Stimulated activated CD4-positive, alpha-beta T cell treated with anti-CD3 and anti-CD28 coated beads, Interleukin-12 subunit alpha, Interleukin-12 subunit beta, amount 100 ng/mL, for 24 hours (primary cell): ENCODE measurements around the gene AAR2.

Experiments used
- DNase-seq, 2 experiments: peaks; one replicate each; pipeline ENCODE4 v3.0.0-alpha.2; 2020; ENCODE audit warnings: low read depth in 2 of 2

AAR2 gene

GRCh38 chr20:36260316-36260715, 24.0 kb downstream of the AAR2 start:
- DNase-seq: no peak

GRCh38 chr20:36261389-36262105, 25.3 kb downstream of the AAR2 start:
- no peak for DNase-seq

- no peak for DNase-seq
These were observed 26.2 kb downstream of the AAR2 start for GRCh38 chr20:36262440-36262839.

GRCh38 chr20:36264426-36265246, 28.4 kb downstream of the AAR2 start:
- no peak for DNase-seq

GRCh38 chr20:36266189-36266588, 29.9 kb downstream of the AAR2 start:
- DNase-seq: no peak

- no peak for DNase-seq
These were observed 31.5 kb downstream of the AAR2 start for GRCh38 chr20:36267605-36268381.

GRCh38 chr20:36268440-36269342, 32.4 kb downstream of the AAR2 start:
- no peak for DNase-seq

- DNase-seq: no peak
These were observed 33.2 kb downstream of the AAR2 start for GRCh38 chr20:36269507-36269906.

- no peak for DNase-seq
These were observed 34.7 kb downstream of the AAR2 start for GRCh38 chr20:36270744-36271638.

- no peak for DNase-seq
These were observed 35.6 kb downstream of the AAR2 start for GRCh38 chr20:36271639-36272546.

- DNase-seq: no peak
These were observed 36.4 kb downstream of the AAR2 start for GRCh38 chr20:36272547-36273220.

GRCh38 chr20:36273414-36274180, 37.3 kb downstream of the AAR2 start:
- DNase-seq: no peak

- DNase-seq: no peak
These were observed 38.0 kb downstream of the AAR2 start for GRCh38 chr20:36274181-36274841.

GRCh38 chr20:36275011-36275410, 38.7 kb downstream of the AAR2 start:
- DNase-seq: no peak

- no peak for DNase-seq
These were observed 39.3 kb downstream of the AAR2 start for GRCh38 chr20:36275441-36276189.

GRCh38 chr20:36277546-36277945, 41.3 kb downstream of the AAR2 start:
- DNase-seq: no peak

GRCh38 chr20:36279362-36279761, 43.1 kb downstream of the AAR2 start:
- DNase-seq: no peak
